GM23338 (cell line): ENCODE measurements around the gene ENTPD7.

Experiments
- CREB1 ChIP-seq: fragments of 250-450 bp; sonication (Bioruptor Pico); IDR thresholded peaks from 2 replicates; pipeline ENCODE4 v1.5.0; 2020; ENCODE audit warnings: low read depth, mild to moderate bottlenecking, moderate library complexity
- CTCF ChIP-seq, 2 experiments: fragments of 200-600 bp in 1 of 2; sonication (generic) in 1 of 2; conservative IDR thresholded peaks; 2 replicates each; pipeline versions ENCODE4 v1.5.1 to v1.6.1; 2016 to 2017; ENCODE audit warnings: antibody characterized with exemption in 2 of 2, low read depth in 2 of 2, mild to moderate bottlenecking in 2 of 2, moderate library complexity in 1 of 2
- EZH2 ChIP-seq: fragments of 200-600 bp; sonication (generic); IDR thresholded peaks from one replicate; pipeline ENCODE4 v1.8.0; 2017; ENCODE audit warnings: antibody characterized with exemption, mild to moderate bottlenecking, low read depth; ENCODE audit not compliant: unreplicated experiment
- EZH2phosphoT487 ChIP-seq: fragments of 200-600 bp; sonication (generic); IDR thresholded peaks from one replicate; pipeline ENCODE4 v1.8.1; 2018; ENCODE audit warnings: antibody characterized with exemption; ENCODE audit not compliant: unreplicated experiment
- POLR2AphosphoS5 ChIP-seq: IDR thresholded peaks from 2 replicates; pipeline ENCODE4 v1.6.1; 2016; ENCODE audit warnings: antibody characterized with exemption, low read depth
- REST ChIP-seq: IDR thresholded peaks from one replicate; pipeline ENCODE4 v1.6.1; 2018; ENCODE audit warnings: antibody characterized with exemption; ENCODE audit not compliant: unreplicated experiment
- STAT1 ChIP-seq: IDR thresholded peaks from one replicate; pipeline ENCODE4 v1.6.1; 2016; ENCODE audit warnings: antibody characterized with exemption; ENCODE audit not compliant: unreplicated experiment
- ZNF331 ChIP-seq: fragments of 250-450 bp; sonication (Bioruptor Pico); IDR thresholded peaks from 2 replicates; pipeline ENCODE4 v1.5.0; 2020; ENCODE audit warnings: low read depth, mild to moderate bottlenecking, moderate library complexity

GRCh38 chr10:99740933-99741559 is 81.7 kb downstream of the ENTPD7 start:
- TF ChIP-seq CTCF (conservative IDR thresholded peaks at IDR 0.05; ENCODE audit: low read depth in 2 of 2) (no peak), REST (no peak), CREB1 (CRISPR knock-in tag) (no peak), ZNF331 (CRISPR knock-in tag) (no peak), EZH2 (no peak), EZH2phosphoT487 (no peak), POLR2AphosphoS5 (no peak), STAT1 (no peak)
